CD4-positive, alpha-beta T cell treated with Interleukin-1 beta for 1 hour (primary cell): ENCODE data around the gene AOPEP.
"Not testable (repeated sequence)": the region's sequence is repeated elsewhere in the genome, so short reads cannot be mapped to it uniquely, and the experiment has no call there.

Experiments
- DNase-seq, 2 donors: peaks; one replicate each; pipeline ENCODE4 v3.0.0-alpha.2; 2020 to 2022

Gene AOPEP

GRCh38 chr9:94872891-94873511 lies 146.5 kb downstream of the AOPEP start:
- no peak for DNase-seq

DNA sequence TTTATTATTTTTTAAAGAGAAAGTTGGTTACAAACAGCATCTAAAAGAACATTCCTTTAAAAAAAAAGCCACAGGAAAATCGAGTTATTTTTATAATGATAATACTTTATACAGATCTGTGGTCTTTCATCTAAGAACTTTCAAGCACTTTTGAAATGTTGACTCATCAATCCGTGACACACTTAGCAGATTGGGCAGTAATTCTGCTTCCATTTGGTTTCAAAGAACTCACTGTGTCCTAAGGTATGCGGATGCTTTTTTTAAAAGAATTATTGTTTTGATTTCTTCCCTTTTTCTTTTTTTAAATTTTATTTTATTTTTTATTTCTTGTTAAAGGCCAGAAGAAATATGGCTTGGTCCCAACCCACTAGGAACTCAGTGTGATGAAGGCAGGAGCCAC lies 147.8 kb downstream of the AOPEP start:
- no peak for DNase-seq

DNA sequence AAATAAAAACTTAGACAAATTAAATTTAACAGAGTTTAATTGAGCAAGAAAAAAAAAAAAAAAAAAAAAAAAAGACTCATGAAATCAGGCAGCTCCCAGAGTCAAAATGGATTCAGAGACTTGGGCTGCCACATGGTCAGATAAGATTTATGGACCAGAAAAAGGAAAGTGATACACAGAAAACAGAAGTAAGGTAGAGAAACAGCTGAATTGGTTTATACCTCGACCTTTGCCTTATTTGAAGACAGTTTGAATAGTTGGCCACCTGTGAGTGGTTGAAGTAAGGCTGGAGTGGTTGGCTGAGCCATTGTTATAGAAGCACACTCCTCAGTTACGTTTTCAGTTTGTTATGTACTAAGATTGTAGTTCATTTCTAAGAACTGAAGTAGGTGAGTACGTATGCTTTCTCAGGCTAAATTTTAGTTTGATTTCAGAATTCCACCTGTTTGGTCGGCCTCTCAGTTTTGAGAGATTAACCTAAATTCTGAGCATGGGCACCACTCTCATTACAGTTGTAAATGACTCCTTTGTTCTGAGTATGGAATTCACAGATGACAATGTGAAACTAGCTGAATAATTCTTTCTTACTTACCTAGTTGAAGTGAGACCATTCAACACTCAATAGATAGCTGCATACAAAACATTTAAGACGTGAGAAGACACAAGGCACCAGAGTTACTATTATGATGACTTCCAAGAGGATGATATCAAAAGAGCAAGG lies 149.0 kb downstream of the AOPEP start:
- DNase-seq = no peak

DNA sequence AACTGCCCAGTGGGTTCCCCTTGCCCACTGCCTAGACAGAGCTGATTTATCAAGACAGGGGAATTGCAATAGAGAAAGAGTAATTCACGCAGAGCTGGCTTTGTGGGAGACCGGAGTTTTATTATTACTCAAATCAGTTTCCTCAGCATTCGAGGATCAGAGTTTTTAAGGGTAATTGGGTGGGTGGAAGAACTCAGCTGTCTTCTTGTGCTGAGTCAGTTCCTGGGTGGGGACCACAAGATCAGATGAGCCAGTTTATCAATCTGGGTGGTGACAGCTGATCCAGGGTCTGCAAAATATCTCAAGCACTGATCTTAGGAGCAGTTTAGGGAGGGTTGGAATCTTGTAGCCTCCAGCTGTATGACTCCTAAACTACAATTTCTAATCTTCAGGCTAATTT lies 152.3 kb downstream of the AOPEP start:
- not testable (repeated sequence) for DNase-seq

GRCh38 chr9:94879230-94879629 lies 152.7 kb downstream of the AOPEP start:
- no peak for DNase-seq

- DNase-seq = no peak
Measured at GRCh38 chr9:94881023-94881422, 154.5 kb downstream of the AOPEP start.

GRCh38 chr9:94881454-94881853 lies 155.0 kb downstream of the AOPEP start:
- DNase-seq = no peak

- no peak for DNase-seq
Measured at GRCh38 chr9:94881940-94882339, 155.4 kb downstream of the AOPEP start.

DNA sequence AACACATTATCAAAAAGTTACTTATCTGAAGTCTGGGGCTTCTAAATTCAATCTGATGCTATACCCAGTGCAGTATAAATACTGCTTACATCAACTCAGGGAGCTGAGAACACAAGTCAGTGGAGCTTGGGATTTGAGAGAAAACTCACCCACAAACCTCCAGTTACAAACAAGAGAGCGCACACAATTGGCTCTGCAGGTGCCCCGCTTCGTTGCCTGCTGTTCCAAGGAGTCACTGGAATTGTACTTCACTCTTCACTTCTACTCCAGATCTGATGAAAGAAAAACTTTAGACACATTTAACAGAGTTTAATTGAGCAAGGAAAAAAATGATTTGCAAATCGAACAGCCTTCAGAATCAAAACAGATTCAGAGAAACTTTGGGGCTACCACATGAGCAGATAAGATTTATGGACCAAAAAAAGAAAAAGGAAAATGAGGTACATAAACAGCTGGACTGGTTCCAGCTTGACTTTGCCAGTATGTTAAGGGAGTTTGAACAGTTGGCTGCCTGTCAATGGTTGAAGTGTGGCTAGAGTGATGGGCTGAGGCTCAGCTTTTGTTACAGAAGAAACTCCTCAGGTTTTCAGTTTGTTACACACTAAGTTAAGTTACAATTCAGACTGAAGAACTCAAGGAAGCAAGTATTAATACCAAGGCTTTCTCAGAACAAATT lies 156.6 kb downstream of the AOPEP start:
- no peak for DNase-seq

- DNase-seq = no peak
Measured at GRCh38 chr9:94885854-94886447, 159.5 kb downstream of the AOPEP start.

DNA sequence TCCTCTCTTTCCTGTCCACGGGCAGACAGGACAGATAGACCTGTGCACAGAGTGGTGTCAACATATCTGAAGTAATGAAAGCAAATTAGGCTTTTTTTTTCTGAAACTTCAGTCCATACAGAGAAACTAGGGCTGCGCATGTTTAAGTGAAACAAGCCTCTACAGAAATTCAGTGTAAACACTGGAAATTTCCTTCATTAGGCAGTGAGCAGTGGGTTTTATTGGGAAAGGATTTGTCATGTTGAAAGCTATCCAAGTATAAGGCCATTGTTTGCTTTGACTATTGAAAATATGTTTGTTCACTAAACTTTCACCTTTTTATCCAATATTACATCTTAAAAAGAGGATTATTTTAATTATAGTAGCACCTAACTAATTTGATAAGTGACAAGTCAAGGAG lies 161.2 kb downstream of the AOPEP start:
- no peak for DNase-seq

DNA sequence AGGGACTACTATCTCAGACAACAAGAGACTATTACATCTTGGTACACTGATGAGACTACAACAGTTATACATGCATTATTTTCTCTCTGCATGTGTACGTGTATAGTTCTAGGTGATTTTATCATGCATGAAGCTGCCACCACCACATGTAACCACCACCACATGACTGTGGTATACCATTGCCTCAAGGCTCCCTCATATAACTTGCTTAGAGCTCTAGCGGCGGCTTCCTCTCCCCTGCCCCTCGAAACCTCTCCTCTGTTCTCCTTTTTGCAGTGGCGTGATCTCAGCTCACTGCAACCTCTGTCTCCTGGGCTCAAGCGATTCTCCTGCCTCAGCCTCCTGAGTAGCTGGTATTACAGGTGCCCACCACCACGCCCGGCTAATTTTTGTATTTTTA lies 162.3 kb downstream of the AOPEP start:
- DNase-seq = no peak

- DNase-seq = no peak
Measured at GRCh38 chr9:94889628-94890027, 163.1 kb downstream of the AOPEP start.

DNA sequence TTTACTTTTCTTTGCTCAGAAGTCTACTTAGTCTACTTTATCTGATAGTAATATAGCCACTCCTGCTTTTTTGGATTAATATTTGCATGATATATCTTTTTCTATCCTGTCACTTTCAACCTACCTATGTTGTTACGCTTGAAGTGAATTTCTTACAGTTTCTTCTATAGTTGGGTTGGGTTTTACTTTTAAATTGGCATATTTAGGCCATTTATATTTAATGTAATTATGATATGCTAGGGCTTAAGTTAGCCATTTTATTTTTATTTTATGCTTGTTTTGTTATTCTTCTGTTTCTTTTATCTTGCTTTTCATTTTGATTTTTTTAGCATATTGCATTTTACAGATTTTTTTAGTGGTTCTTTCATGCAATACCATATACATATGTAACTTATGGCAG lies 164.7 kb downstream of the AOPEP start:
- DNase-seq = no peak

DNA sequence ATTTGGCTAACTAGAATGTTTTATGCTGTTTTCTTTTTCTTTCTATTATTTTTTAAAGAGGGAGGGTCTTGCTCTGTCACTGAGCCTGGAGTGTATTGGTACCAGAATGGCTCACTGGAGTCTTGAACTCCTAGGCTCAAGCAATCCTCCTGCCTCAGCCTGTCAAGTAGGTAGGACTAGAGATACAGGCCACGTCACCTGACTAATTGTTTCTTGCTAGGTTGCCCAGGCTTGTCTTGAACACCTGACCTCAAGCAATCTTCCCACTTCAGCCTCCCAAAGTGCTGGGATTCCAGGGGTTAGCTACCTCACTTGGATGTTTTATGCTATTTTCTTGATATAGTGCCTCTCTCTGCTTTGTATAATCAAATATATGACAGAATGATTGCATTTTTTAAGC lies 166.2 kb downstream of the AOPEP start:
- DNase-seq = no peak

DNA sequence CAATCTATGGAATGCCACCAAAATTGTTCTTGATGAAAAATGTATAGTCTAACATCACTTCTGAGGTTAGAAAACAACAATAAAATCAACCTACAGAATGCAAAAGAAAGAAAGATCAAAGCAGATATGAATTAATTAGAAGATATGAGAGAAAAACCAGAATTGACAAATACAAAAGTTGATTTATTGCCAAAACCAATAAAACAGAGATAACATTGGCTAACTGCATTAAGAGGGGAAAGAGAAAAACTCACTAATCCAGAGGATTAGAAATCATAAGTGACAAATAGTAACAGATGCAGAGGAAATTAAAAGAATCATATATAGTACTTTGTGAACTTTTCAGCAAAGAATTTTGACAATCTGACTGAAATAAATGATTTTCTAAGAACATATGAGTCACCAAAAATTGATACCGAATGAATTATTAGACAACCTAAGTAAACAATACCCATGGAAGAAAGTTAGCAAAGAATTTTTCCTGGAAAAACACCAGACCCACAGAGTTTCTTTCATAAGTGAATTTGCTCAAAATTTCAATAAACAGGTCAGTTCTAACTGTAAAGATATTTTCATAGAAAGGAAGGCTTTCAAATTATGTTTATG lies 167.7 kb downstream of the AOPEP start:
- DNase-seq = no peak

- DNase-seq = no peak
Measured at GRCh38 chr9:94895668-94896067, 169.2 kb downstream of the AOPEP start.

DNA sequence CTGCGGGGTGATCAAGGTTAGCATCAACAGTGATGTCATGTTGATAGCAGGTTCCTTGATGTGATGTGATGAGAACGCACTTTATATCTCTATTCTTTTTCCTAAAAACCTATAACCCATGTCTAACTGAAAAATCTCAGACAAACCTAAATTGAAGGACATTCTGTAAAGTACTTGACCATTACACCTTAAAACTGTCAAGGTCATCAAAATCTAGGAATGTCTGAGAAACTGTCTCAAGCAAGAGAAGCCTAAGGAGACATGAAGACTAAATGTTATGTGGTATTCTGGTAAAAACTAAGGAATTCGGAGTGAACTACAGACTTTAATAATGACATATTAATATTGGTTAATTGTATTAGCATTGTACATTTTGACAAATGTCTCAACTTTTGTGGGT lies 170.0 kb downstream of the AOPEP start:
- DNase-seq = no peak

- no peak for DNase-seq
Measured at GRCh38 chr9:94899464-94900221, 173.1 kb downstream of the AOPEP start.

GRCh38 chr9:94900222-94901018 lies 173.9 kb downstream of the AOPEP start:
- DNase-seq = no peak

GRCh38 chr9:94901019-94901363 lies 174.5 kb downstream of the AOPEP start:
- no peak for DNase-seq

GRCh38 chr9:94903961-94904421 lies 177.5 kb downstream of the AOPEP start:
- no peak for DNase-seq
